Aorta (tissue), 5 donors: Measurements from ENCODE around the gene ARID5B. TPM values are rescaled to one million over a fixed set of nuclear protein-coding genes. Genes with fewer than 3 reads are reported as not detected.
"Not testable (repeated sequence)": the region's sequence is repeated elsewhere in the genome, so short reads cannot be mapped to it uniquely, and the experiment has no call there.

Experiments
- ATAC-seq: fragments of 200-7000 bp; cut with Tn5 transposase; one replicate; pipeline ENCODE4 v1.9.1; 2022; ENCODE audit warnings: moderate library complexity; ENCODE audit not compliant: low FRiP score
- DNase-seq, 2 donors: peaks; one replicate each; pipeline ENCODE4 v3.0.0-alpha.2; 2020
- H3K27ac ChIP-seq, 2 donors: one replicate each; pipeline ENCODE4 v1.5.1; 2013; ENCODE audit warnings: low read length in 2 of 2, mild to moderate bottlenecking in 2 of 2, moderate library complexity in 2 of 2, control low read depth in 1 of 2, inconsistent platforms in 1 of 2, low read depth in 1 of 2
- H3K27me3 ChIP-seq, 2 donors: one replicate each; pipeline ENCODE4 v1.6.1; 2013; ENCODE audit warnings: control low read depth in 1 of 2, low read length in 1 of 2, mild to moderate bottlenecking in 1 of 2, moderate library complexity in 1 of 2; ENCODE audit not compliant: insufficient read depth in 2 of 2, control insufficient read depth in 1 of 2
- H3K36me3 ChIP-seq, 2 donors: one replicate each; pipeline ENCODE4 v1.6.1; 2013; ENCODE audit warnings: control low read depth in 1 of 2, low read length in 1 of 2, mild to moderate bottlenecking in 1 of 2; ENCODE audit not compliant: insufficient read depth in 2 of 2, control insufficient read depth in 1 of 2
- H3K4me1 ChIP-seq, 2 donors: one replicate each; pipeline ENCODE4 v1.6.1; 2013; ENCODE audit warnings: low read length in 2 of 2, control low read depth in 1 of 2, mild to moderate bottlenecking in 1 of 2, moderate library complexity in 1 of 2; ENCODE audit not compliant: insufficient read depth in 2 of 2, control insufficient read depth in 1 of 2
- H3K4me3 ChIP-seq, 2 donors: one replicate each; pipeline ENCODE4 v1.5.1; 2013; ENCODE audit warnings: low read length in 2 of 2, control low read depth in 1 of 2, mild to moderate bottlenecking in 1 of 2
- H3K9me3 ChIP-seq: one replicate; pipeline ENCODE4 v1.6.1; 2013; ENCODE audit warnings: mild to moderate bottlenecking, low read length; ENCODE audit not compliant: control insufficient read depth
- WGBS, 2 donors: extraction: QIAGEN DNeasy Blood & Tissue Kit; methylation state at CpG; one replicate each; pipeline ENCODE4 v1.1.7; 2013; 5-methylcytosine and 5-hydroxymethylcytosine counted together
- intact Hi-C, 2 donors: fragments of 100-400 bp; cut with DNase I; formaldehyde crosslinking; loops; one replicate each; pipeline versions ENCODE4 v1.14.2 to v1.15.0; 2022
- polyA plus RNA-seq, 2 donors: library from polyadenylated mRNA; stranded (reverse); fragments of 200-250 nt; gene quantifications; one replicate each; pipeline ENCODE4 v1.2.3, GENCODE V29; 2013
- total RNA-seq, 2 donors: library from RNA; stranded (reverse); fragmentation: NEBNext Ultra II Directional; extraction: Animal tissue kit (Norgen Biotek cat#: 25700); gene quantifications; one replicate each; pipeline ENCODE4 v1.2.1, GENCODE V29; 2021
- donor health status: healthy with polysubstance abuse.
- donor health status: Bipolar disorder and iron deficiency.
- donor health status: DM: no; HTN: no; CAD: no.
- donor health status: DM: no; HTN: no; CAD: no.
- donor health status: DM: yes; HTN: yes; CAD: no.

The ARID5B gene
- total and polyA plus RNA-seq, 4 donors = 7.8 to 143 (median 49.7) TPM

DNA sequence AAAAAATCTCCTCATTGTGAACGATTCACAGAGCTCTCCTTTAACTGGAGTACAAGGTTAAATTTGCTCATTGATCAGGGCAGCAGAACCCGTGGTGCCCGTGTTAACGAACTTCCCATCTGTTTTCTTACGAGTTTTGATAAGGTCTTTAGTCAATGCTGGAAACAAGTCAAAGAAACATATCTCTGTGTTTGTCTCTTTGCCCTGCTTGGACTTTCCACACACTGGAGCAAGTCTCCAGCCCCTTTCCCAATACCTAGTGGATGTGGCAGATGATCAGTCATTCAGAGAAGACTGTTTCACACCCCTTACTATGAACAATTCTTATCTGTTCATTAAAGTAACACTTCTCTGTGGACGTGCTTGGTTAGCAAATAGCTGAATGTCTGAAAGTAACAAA, 121.3 kb downstream of the ARID5B start:
- H3K4me1 ChIP-seq = peaks cover 2 to 14% of the 10 kb centered on the region in 2 donors
- H3K27ac ChIP-seq = no peak overlapping the region
- DNase-seq (no peak), ATAC-seq (no peak)
- 70 to 73% methylated on average over 6 of the region's 6 CpGs for WGBS, 2 donors
- no peak overlapping the region for H3K4me3 ChIP-seq
- intact Hi-C loops = no loop called here
- H3K9me3 ChIP-seq = no peaks in the 10 kb centered on the region
- H3K36me3 ChIP-seq = no peaks in the 10 kb centered on the region
- no peaks in the 10 kb centered on the region for H3K27me3 ChIP-seq

- 95 to 98% methylated on average over 1 of the region's 1 CpG for WGBS, 2 donors
- no peak overlapping the region for H3K27ac ChIP-seq
- intact Hi-C loops = no loop called here
- no peaks in the 10 kb centered on the region for H3K36me3 ChIP-seq
- H3K4me1 ChIP-seq = peaks cover 4 to 16% of the 10 kb centered on the region in 2 donors
- no peaks in the 10 kb centered on the region for H3K9me3 ChIP-seq
- DNase-seq (no peak), ATAC-seq (no peak)
- no peaks in the 10 kb centered on the region for H3K27me3 ChIP-seq
- no peak overlapping the region for H3K4me3 ChIP-seq
These were observed 121.8 kb downstream of the ARID5B start for GRCh38 chr10:62023329-62023728.

- DNase-seq = no peak
- intact Hi-C loops = no loop called here
- 63% methylated on average over 4 of the region's 4 CpGs for WGBS, 2 donors
- Histone ChIP-seq H3K27ac (peak overlapping the region in 1 of 2 donors; percentile 36), H3K27me3 (no peaks in the 10 kb centered on the region), H3K4me1 (peaks cover 3 to 14% of the 10 kb centered on the region in 2 donors), H3K4me3 (no peak overlapping the region), H3K9me3 (no peaks in the 10 kb centered on the region), H3K36me3 (no peaks in the 10 kb centered on the region)
- no peak for ATAC-seq
These were observed 122.7 kb downstream of the ARID5B start for GRCh38 chr10:62024026-62024701.

- intact Hi-C loops = no loop called here
- peaks cover 3 to 11% of the 10 kb centered on the region in 2 donors for H3K4me1 ChIP-seq
- no peak for ATAC-seq
- H3K4me3 ChIP-seq = no peak overlapping the region
- no peaks in the 10 kb centered on the region for H3K27me3 ChIP-seq
- H3K27ac ChIP-seq = peak overlapping the region in 1 of 2 donors; percentile 57
- H3K9me3 ChIP-seq = no peaks in the 10 kb centered on the region
- DNase-seq = no peak
- WGBS, 2 donors = 74 to 79% methylated on average over 4 of the region's 4 CpGs
- H3K36me3 ChIP-seq = no peaks in the 10 kb centered on the region
These were observed 123.8 kb downstream of the ARID5B start for GRCh38 chr10:62025134-62025794.

GRCh38 chr10:62025901-62026879, 124.7 kb downstream of the ARID5B start:
- Histone ChIP-seq H3K27me3 (no peaks in the 10 kb centered on the region), H3K4me1 (peaks cover 3 to 11% of the 10 kb centered on the region in 2 donors), H3K4me3 (no peak overlapping the region), H3K36me3 (no peaks in the 10 kb centered on the region), H3K9me3 (no peaks in the 10 kb centered on the region), H3K27ac (peak overlapping the region; percentile 12 to 67)
- intact Hi-C loops = no loop called here
- ATAC-seq = no peak
- no peak for DNase-seq
- WGBS, 2 donors = 55 to 56% methylated on average over 4 of the region's 4 CpGs

GRCh38 chr10:62027841-62028501, 126.5 kb downstream of the ARID5B start:
- H3K4me3 ChIP-seq = no peak overlapping the region
- no peaks in the 10 kb centered on the region for H3K9me3 ChIP-seq
- intact Hi-C loops = no loop called here
- peaks cover 3 to 11% of the 10 kb centered on the region in 2 donors for H3K4me1 ChIP-seq
- H3K27ac ChIP-seq = peak overlapping the region in 1 of 2 donors; percentile 78
- WGBS, 2 donors = 57 to 61% methylated on average over 5 of the region's 5 CpGs
- no peaks in the 10 kb centered on the region for H3K27me3 ChIP-seq
- ATAC-seq (no peak), DNase-seq (no peak)
- no peaks in the 10 kb centered on the region for H3K36me3 ChIP-seq

DNA sequence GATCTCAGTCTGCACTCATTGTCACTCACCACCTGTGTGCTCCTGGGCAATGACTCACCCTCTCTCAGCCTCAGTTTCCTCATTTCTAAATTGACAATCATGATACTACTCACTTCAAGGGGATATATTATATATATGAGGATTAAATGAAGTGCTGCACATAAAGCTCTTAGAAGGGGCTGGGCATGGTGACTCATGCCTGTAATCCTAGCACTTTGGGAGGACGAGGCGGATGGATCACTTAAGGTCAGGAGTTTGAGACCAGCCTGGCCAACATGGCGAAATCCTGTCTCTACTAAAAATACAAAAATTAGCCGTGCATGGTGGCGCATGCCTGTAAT, 127.0 kb downstream of the ARID5B start:
- H3K27me3 ChIP-seq, H3K36me3 ChIP-seq, H3K4me3 ChIP-seq, ATAC-seq, DNase-seq, H3K9me3 ChIP-seq, intact Hi-C loops: not testable (repeated sequence)
- Histone ChIP-seq H3K27ac (peak overlapping the region in 1 of 2 donors; percentile 78), H3K4me1 (peaks cover 3 to 11% of the 10 kb centered on the region in 2 donors)
- 78 to 80% methylated on average over 5 of the region's 5 CpGs for WGBS, 2 donors

DNA sequence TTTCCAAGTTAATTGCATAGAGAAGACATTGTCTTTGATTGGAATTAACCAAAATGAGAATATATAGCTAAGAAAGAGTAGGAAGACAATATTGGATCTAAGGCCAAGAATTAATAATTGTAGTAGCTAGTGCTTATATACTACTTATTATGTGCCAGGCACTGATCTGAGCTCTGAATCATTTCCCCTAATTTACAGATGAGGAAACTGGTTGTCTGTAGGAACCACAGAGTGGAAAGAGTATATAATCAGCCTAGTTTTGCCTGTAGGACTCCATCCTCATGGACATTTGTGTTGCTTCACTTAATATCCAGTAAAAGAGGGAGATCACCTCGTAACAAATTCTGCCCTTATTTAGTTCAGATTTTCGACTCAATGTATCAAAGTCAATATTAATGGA, 127.9 kb downstream of the ARID5B start:
- intact Hi-C loops = no loop called here
- no peak for ATAC-seq

More for the DNA sequence above, 127.9 kb downstream of the ARID5B start:
- H3K27ac ChIP-seq = no peak overlapping the region
- peaks cover 3 to 11% of the 10 kb centered on the region in 2 donors for H3K4me1 ChIP-seq
- H3K4me3 ChIP-seq = no peak overlapping the region
- H3K36me3 ChIP-seq = no peaks in the 10 kb centered on the region
- DNase-seq = no peak
- H3K9me3 ChIP-seq = no peaks in the 10 kb centered on the region
- WGBS, 2 donors = 93% methylated on average over 2 of the region's 2 CpGs
- H3K27me3 ChIP-seq = no peaks in the 10 kb centered on the region
